ENCODE measurements around the gene SPOCK2.

Gene SPOCK2

DNA sequence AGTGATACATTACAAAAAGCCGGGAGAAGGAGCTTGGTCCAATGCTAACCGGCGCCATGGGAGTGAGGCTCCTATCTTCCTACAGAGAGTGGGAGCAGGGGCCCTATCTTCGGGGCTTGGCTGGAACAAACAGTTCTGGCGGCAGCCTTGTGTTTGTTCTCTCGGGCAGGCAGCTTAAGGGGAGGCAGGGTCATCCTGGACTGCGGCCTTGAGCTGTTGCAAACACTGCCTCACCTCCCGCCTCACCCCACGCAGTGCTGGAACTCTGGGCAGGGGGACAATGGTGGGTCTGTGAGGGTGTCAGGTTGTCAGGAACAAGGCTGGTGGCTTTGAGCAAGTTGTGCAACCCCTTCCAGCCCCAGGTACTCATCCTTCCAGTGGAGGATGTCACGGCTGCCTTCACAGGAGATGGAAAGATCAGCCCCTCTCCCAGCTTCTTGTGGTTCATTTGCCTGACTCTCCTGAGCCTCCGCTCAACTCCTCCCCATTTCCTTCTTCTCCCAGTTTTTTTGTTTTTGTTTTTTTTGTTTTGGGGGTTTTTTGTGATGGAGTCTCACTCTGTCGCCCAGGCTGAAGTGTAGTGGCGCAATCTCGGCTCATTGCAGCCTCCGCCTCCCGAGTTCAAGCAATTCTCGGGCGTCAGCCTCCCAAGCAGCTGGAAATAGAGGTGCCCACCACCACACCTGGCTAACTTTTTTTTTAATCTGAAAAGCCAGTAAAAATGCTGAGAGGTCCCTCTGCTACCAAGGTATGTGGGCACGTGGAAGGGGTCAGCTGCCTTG lies 57.4 kb downstream of the SPOCK2 start:
- DNase-seq (ENCODE audit: low spot score): no peak

DNA sequence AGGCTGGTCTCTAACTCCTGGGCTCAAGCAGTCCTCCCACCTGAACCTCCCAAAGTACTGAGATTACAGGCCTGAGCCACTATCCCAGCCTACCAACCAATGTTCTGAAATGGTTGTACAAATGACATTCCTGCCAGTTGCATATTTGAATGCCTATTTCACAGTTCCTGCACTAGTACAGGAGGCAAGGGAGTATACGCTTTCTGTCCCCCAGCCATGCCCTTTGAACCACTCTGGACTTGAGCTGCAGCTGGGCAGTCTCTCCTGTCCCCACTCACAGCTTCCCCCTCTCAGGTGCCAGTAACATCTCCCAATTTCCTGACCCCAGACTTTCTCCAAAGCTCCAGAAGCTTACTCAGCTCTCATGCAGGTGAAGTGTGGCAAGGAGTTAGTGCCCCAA lies 58.9 kb downstream of the SPOCK2 start:
- no peak for DNase-seq (ENCODE audit: low spot score)

DNA sequence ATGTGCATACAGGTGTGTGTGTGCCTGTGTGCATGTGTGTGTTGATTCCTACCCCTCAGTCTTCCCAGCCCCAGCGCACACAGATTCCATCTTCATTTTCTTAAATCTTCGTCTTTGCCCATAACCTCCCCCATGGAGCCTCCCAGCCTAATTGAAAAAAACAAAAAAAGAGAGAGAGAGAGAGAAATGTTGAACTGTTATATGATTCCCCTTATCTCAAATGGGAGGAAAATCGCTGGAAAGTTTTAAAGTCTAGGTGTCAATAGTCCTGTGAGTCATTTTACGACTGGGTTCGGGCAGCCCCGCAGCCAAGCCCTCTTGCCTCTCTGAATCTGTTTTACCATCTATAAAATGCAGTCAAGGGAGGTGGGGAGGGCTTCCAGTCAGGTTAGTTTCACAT lies 60.9 kb downstream of the SPOCK2 start:
- no peak for DNase-seq (ENCODE audit: low spot score)

DNA sequence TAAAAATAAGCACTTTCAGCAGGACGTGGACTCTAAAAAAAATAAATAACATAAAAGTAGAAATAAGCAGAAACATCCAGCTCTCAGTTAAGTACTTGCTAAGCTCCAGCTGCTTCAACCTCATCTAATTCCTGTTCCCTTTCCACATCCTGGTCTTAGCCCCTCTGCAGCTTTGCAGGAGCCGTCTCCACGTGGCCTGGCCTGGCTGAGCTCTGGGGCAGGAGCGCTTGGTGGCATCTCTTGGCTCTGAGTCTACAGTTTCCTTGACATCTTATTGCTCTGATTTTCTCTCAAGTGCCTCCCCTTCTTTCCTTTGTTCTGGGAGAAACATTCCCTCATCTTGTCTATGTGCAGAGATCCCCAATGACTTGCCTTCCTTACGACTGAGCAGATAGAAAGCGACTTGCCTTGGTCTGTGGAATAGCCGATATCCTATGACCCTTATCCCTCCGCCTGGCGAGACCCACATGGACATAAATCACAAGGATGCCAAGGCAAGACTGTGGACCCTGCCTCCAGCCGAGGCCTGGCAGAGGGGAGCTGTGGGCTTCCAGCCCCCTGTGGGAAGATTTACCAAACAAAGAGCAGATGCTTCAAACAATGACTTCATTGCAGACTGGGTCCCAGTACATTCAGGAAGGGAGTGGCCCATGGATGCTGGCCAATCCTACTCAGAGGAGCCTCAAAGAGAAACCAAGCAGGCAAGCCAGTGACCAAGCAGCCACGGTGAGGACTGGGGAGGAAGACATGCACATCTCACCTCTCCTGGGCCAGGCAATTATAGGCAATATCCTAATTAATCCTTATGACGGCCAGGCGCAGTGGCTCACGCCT lies 61.9 kb downstream of the SPOCK2 start:
- DNase-seq (ENCODE audit: low spot score): no peak

DNA sequence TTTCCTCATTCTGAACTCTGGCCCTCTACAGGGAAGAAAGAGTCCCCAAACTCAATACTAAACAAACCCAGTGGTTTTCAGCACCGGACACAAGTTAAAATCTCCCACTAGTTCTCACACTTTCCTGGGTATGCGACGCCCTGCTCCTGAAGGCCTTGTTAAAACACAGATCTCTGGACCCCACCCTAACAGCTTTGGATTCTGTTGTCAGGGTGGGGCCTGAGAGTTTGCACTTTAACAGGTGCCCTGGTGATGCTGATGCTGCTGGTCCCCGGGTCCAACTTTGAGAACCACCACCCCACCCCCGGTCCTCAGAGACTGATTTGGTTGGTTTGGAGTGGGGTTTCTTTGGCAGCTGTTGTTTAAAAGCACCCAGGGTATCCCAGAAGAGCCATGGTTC lies 62.5 kb downstream of the SPOCK2 start:
- no peak for DNase-seq (ENCODE audit: low spot score)

DNA sequence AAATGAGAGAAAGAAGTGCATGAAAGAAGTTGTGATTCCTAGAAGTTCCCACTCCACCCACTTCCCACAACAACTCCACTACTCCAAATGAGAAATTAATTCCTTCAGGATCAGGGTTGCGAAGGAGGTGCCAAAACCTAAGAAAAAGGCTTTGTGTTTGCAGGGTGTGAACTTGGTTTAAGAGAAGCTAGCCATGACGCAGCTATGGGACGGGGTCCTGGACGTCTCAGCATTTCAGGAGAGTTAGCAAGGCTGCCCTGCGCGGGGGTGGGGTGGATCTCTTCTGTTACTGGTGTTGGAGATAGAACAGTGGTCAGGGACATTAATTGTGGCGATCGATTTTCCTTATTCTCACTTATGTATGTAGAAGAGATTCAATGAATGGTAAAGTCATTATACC lies 63.0 kb downstream of the SPOCK2 start:
- DNase-seq (ENCODE audit: low spot score): no peak

DNA sequence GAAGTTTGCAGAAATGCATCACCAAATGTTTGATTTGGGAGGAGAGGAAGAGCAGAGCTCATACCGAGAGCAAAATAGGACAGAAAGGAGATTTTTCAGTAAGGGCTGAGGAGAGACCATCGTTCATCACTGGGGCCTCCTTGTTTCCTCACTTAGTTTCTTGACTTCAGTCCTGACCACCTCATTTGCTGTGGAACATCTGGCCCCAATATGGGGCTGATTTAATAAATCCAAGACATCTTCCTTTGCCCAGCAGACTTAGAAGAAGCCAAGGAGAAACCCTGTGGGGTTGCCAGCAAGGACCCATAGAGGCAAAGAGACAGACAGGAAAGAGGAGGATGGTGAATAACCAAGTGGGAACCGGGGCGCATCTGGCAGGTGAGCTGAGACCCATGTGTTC lies 63.8 kb downstream of the SPOCK2 start:
- no peak for DNase-seq (ENCODE audit: low spot score)

DNA sequence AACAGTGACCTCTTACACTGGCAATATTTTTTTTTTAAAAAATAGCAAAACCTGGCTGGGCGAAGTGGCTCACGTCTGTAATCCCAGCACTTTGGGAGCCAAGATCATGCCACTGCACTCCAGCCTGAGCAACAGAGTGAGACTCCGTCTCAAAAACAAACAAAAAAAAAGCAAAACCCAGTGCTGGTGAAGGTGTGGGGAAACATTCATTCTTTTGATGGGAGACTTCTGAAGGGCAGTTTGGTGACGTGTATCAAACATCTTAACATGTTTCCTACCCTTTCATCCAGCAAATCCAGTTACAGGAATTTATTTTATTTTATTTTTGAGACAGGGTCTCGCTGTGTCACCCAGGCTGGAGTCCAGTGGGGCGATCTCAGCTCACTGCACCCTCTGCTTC lies 66.1 kb downstream of the SPOCK2 start:
- DNase-seq (ENCODE audit: low spot score): no peak

DNA sequence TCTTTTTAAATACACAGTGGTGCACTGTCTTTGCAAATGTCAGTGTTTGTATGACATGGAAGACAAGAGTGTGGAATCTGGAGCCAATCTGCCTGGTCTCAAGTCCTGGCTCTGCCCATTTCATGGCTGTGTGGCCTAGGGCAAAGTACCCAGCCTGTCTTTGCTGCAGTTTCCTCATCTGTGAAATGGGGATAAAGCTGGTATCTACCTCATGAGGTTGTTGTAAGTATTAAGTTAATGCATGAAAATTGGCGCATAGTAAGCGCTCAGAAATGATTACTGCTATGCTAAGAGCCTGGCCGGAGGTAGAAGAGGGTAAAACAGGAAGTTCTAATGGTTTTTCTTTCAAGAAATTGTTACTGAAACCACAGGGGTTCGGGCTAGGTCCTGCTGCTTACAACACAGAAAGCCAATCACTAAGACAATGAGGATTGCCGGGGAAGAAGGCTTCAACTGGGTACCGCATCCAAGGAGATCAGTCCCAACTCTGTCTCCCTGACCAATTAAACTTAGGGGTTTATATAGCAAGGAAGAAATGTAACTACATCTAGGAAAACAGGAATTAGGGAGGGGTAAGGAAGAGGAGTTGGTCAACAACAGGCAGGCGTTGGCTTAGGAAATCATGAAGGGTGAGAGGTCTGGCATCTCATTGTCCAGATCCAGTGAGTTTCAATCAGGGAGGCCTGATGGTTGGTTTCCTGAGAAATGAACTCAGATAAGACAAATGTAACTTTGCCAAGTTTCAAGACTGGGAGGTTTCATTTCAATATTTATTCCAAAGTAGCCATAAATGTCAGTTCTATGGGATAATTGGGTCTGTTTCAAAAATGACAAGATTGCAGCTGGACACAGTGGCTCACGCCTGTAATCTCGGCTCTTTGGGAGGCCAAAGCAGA lies 67.2 kb downstream of the SPOCK2 start:
- no peak for DNase-seq (ENCODE audit: low spot score)

DNA sequence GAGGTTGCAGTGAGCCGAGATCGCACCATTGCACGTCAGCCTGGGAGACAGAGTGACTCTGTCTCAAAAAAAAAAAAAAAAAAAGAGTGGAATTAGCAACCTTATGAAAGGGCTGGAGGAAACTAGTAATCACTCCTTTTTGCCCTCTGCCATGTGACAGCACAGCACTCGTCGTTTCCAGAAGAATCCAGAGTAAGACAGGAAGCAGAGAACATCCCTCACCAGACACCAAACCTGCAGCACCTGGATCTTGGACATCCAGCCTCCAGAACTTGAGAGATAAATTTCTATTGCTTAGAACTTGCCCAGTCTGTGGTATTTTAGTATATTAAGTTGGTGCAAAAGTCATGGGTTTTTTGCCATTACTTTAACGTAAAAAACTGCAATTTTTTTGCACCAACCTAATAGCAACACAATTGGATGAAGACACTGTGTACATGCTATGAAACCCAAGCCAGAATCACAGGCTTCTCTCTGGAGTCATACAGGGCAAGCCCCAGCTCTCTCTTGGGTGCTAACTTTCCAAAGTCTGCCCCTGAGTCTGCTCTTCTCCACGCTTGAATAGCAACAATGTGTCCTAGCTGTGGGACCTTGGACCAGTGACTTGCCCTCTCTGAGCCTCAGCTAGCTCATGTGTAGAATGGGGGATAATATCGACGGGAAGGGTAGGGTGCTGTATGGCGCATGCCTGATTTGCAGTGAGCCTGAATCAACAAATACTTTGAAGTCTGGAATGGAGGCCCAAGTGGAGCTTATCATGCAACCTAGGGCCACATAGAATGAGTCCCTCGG lies 69.1 kb downstream of the SPOCK2 start:
- DNase-seq (ENCODE audit: low spot score): no peak

DNA sequence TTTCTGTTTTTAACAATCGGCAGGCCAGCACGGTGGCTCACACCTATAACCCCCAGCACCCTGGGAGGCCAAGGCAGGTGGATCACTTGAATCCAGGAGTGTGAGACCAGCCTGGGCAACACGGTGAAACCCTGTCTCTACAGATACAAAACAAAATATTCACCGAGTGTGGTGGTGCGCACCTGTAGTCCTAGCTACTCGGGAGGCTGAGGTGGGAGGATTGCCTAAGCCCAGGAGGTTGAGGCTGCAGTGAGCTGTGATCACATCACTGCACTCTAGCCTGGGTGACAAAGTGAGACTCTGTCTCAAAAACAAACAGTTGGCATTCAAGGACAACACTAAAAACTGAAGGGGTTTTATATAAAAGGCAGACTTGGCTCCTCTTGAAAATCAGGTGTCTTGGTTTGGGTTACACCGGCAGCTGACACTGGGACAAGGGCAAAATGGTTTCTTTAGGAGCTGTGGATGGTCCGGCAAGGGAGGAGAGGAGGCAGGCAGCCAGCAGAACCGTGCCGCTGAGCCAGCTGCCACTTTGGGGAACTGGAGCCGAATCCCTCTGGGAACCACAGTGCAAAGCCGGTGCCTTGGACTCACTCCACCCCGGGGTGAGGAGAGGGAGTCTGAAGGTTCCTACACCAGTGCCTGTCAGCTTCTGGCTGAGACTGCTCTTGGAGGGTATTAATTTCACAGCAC lies 71.6 kb downstream of the SPOCK2 start:
- DNase-seq (ENCODE audit: low spot score): peak; percentile 57

DNA sequence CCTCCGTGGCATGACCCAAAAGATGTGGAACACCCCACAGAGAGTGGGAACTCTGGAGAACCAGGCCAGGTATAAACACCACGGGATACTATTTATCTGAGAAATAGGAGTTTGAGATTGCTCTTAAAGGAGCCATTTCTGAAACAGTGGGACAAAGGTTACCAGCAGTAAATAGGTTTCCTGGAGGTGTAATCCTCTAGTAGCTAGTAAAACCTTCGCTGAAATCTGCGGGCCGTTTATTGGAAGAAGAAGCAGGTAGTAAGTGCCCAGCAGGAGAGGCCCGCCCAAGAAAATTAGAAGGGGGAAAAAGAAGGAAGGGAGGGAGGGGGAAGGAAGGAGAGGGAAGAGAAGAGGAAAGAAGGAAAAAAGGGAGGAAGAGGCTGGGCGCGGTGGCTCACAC lies 72.5 kb downstream of the SPOCK2 start:
- no peak for DNase-seq (ENCODE audit: low spot score)

DNA sequence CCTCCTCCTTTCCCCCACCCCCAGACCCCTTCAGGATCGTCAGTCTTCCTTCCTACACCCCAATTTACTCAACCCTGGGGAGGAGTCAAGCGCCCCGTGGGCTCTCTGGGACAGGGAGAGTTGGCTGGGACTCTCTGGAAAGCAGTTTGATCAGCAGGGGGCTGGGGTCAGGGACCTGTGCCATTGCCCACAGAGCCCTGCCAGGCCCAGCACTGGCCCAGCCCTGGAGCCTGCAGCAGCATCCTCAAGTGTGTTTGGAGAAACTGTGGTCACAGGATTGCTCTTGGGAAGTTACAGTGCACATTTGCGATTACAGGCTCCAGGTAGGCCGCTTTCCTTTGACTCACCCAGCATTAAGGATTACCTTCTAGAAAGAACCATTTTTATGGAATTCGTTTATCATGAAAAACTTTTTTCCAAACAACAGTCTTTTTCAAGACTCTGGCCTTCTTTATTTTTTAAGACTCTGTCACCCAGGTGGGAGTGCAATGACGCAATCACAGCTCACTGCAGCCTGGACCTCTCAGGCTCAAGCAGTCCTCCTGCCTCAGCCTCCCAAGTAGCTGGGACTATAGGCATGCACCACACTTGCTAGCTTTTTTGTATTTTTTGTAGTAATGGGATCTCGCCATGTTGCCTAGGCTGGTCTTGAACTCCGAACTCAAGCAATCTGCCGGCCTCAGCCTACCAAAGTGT lies 73.4 kb downstream of the SPOCK2 start:
- no peak for DNase-seq (ENCODE audit: low spot score)

DNA sequence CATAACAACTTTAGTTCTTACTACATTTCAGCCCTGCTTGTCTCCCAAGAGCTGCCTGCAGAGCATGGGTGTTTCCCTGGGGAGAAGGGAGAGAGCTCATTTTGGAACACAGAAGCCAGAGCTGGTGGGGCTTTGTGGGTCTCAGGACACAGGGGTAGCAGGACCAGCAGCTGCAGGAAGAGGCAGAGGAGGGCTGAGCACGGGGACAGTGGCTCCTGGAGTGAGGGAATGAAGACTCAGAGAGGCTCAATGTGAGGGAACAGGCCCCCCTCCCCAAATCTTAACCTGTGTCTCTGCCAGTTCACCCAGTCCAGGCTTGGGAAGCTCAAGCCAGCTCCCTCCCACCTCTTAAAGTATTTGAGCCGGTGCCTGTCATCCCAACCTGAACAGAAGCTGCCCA lies 74.2 kb downstream of the SPOCK2 start:
- DNase-seq (ENCODE audit: low spot score): no peak

DNA sequence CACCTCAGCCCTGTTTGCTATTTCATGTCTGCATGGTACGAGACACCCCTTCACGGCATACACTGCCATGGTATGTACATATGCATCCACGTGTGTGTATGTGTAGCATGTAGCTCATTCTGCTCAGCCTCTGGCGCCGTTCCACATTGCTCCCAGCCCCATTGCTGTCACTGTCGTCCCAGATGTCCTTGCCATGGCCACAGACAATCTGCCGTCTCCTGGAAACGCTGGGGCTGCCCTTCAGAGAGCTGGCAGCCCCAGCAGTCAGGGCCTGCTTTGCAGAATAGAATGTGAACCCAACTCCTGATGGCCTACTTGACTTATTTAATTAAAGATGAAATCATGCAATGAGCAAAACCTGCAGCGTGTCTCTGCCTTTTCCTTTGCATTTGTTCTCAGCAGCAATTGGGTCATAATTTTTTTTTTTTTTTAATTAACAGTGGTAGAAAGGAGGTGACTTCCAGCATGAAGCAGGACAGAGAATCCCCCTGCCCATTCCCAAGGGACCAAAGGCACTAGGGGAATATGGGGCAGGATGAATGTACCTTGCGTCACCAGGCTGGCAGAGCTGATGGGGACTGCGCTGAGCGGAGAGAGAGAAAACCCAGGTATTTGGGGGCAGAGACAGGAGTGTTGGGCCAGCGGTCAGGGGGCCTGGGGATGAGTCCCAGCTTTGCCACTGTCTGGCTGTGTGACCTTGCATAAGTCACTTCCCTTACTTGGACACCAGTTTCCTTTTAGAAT lies 75.0 kb downstream of the SPOCK2 start:
- DNase-seq (ENCODE audit: low spot score): peak; percentile 79

DNA sequence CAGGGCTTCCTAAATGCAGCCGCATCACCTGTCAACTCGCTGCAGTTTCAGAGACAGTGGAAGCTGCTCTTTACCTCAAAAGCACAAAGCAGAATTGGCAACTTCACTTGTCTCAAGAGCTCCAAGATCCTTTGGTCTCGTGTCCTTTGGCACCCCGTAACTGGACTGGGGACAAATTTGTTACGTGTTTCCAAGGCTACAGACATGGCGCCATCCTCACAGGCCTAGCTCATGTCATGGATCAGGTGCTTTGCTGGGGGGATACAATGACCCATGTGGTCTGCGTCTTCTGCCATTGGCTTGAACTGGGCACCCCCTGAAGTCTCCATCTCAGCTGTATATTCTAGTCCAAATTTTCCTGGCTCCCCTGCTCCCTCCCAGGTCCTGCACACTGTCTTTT lies 75.6 kb downstream of the SPOCK2 start:
- no peak for DNase-seq (ENCODE audit: low spot score)

DNA sequence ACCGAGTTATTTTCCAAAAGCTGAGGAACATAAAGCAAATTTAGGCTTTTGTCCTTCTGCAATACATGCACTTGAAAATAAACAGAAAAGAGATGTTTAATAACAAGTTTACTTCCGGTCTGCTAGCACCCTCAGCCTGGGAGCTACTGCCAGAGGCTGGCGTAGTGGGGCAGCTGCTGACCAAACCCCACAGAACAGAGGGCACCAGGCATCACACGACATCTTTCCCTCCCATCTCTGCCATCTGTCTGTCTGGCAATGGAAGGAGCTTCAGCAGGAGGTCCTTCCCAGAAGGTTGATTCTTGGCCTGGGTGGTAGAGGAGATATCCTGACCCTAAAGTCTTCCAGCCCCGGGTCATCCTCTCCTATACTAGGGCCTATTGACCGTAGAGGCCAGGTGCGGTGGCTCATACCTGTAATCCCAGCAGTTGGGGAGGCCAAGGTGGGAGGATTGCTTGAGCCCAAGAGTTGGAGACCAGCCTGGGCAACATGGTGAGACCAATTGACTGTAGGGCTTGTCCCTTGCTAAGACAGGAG lies 76.3 kb downstream of the SPOCK2 start:
- DNase-seq (ENCODE audit: low spot score): peak; percentile 57

DNA sequence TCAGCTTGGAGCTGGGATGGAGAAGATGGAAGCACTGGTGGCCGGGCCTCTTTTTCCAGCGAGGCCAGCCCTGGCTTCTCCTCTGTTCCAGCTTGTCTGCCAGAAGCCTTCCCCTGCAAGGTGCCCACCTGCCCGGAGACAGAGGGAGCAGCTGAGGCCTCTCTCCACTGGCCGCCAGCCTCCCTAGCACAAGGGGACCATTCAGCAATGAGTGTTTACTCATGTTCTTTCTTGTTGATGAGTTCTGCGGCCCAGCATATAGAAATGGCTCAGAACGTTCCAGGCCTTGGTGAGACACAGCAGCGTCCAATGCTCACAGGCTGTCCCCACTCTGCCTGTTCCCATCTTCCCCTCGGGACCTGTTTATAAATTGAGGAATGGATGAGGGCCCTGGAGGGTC lies 76.9 kb downstream of the SPOCK2 start:
- DNase-seq (ENCODE audit: low spot score): peak; percentile 90

DNA sequence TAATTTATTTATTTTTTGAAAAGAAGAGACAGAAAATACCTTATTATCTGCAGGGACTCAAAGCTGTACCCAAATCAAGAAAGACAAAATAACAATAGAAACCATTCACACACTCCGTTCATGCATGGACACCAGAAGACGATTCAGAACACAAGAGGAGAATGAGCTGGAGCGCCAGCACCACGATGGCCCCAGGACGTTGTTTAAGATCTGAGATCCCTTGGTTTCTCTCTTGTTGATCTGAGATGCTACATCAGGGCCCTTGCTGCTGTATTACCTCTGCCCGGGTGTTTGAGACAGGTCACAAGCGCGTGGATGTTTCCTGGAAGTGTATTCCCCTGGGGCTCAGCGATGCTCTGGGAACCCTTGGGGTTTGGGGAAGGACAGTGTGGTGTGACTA lies 77.3 kb downstream of the SPOCK2 start:
- peak; percentile 60 for DNase-seq (ENCODE audit: low spot score)
